Measurements from ENCODE around the gene BCAP31.

DNA sequence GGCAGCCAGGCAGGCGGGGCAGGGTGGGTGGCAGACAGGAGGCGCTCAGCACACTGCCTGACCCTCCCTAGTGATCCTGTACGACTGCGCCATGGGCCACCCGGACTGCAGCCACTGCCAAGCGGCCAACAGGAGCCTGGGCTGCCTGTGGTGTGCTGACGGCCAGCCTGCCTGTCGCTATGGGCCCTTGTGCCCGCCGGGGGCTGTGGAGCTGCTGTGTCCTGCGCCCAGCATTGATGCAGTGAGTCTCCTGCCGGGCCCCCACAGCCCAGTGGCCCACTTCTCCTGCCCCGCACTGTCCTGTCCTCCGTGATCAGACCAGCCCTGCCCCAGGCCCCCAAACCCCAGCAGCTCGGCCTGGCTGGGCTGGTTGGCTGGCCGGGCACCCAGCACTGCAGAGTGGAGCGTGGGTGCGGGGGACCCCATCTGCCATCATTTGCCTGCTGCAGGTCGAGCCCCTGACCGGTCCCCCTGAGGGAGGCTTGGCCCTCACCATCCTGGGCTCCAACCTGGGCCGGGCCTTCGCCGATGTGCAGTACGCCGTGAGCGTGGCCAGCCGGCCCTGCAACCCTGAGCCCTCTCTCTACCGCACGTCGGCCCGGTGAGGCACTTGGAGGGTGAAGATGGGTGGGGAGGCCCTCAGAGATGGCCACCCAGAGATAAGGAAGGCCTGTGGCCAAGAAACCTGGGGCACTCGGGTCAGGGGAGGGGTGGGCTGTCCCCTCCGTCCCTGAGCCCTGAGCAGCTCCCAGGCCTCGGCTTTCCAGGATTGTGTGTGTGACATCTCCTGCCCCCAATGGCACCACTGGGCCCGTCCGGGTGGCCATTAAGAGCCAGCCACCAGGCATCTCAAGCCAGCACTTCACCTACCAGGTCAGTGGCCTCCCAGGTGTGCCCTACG, 47.5 kb upstream of the BCAP31 start:
- TF ChIP-seq, protein P1, sequence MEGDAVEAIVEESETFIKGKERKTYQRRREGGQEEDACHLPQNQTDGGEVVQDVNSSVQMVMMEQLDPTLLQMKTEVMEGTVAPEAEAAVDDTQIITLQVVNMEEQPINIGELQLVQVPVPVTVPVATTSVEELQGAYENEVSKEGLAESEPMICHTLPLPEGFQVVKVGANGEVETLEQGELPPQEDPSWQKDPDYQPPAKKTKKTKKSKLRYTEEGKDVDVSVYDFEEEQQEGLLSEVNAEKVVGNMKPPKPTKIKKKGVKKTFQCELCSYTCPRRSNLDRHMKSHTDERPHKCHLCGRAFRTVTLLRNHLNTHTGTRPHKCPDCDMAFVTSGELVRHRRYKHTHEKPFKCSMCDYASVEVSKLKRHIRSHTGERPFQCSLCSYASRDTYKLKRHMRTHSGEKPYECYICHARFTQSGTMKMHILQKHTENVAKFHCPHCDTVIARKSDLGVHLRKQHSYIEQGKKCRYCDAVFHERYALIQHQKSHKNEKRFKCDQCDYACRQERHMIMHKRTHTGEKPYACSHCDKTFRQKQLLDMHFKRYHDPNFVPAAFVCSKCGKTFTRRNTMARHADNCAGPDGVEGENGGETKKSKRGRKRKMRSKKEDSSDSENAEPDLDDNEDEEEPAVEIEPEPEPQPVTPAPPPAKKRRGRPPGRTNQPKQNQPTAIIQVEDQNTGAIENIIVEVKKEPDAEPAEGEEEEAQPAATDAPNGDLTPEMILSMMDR (IDR thresholded peaks at IDR 0.05), result no peak
- no peak for TF ChIP-seq POLR2A (IDR thresholded peaks at IDR 0.05)
